Measurements from ENCODE around the gene NDUFA12.

NDUFA12 gene

GRCh38 chr12:94980577-94980976, 22.9 kb downstream of the NDUFA12 start:
- no peak for DNase-seq (ENCODE audit: low read depth, low spot score)

GRCh38 chr12:94979941-94980340, 23.6 kb downstream of the NDUFA12 start:
- DNase-seq (ENCODE audit: low read depth, low spot score): no peak

- no peak for DNase-seq (ENCODE audit: low read depth, low spot score)
Measured at GRCh38 chr12:94977766-94978468, 25.6 kb downstream of the NDUFA12 start.

GRCh38 chr12:94973221-94973620, 30.3 kb downstream of the NDUFA12 start:
- DNase-seq (ENCODE audit: low read depth, low spot score): no peak

GRCh38 chr12:94972795-94973194, 30.7 kb downstream of the NDUFA12 start:
- DNase-seq (ENCODE audit: low read depth, low spot score): no peak

- DNase-seq (ENCODE audit: low read depth, low spot score): no peak
Measured at GRCh38 chr12:94971923-94972322, 31.6 kb downstream of the NDUFA12 start.

GRCh38 chr12:94970560-94970959, 32.9 kb downstream of the NDUFA12 start:
- DNase-seq (ENCODE audit: low read depth, low spot score): no peak

- no peak for DNase-seq (ENCODE audit: low read depth, low spot score)
Measured at GRCh38 chr12:94969424-94969823, 34.1 kb downstream of the NDUFA12 start.

- no peak for DNase-seq (ENCODE audit: low read depth, low spot score)
Measured at GRCh38 chr12:94965982-94966630, 37.4 kb downstream of the NDUFA12 start.

GRCh38 chr12:94963649-94964048, 39.8 kb downstream of the NDUFA12 start:
- no peak for DNase-seq (ENCODE audit: low read depth, low spot score)

GRCh38 chr12:94962670-94963069, 40.8 kb downstream of the NDUFA12 start:
- DNase-seq (ENCODE audit: low read depth, low spot score): no peak

GRCh38 chr12:94961911-94962310, 41.6 kb downstream of the NDUFA12 start:
- DNase-seq (ENCODE audit: low read depth, low spot score): no peak

- no peak for DNase-seq (ENCODE audit: low read depth, low spot score)
Measured at GRCh38 chr12:94961256-94961824, 42.2 kb downstream of the NDUFA12 start.

- DNase-seq (ENCODE audit: low read depth, low spot score): no peak
Measured at GRCh38 chr12:94957006-94957405, 46.5 kb downstream of the NDUFA12 start.

- no peak for DNase-seq (ENCODE audit: low read depth, low spot score)
Measured at GRCh38 chr12:94954948-94955592, 48.4 kb downstream of the NDUFA12 start.

GRCh38 chr12:94954029-94954685, 49.3 kb downstream of the NDUFA12 start:
- no peak for DNase-seq (ENCODE audit: low read depth, low spot score)

- DNase-seq (ENCODE audit: low read depth, low spot score): no peak
Measured at GRCh38 chr12:94952325-94952724, 51.2 kb downstream of the NDUFA12 start.

- DNase-seq (ENCODE audit: low read depth, low spot score): no peak
Measured at GRCh38 chr12:94951071-94951934, 52.2 kb downstream of the NDUFA12 start.

GRCh38 chr12:94948232-94948810, 55.2 kb downstream of the NDUFA12 start:
- DNase-seq (ENCODE audit: low read depth, low spot score): no peak

GRCh38 chr12:94942663-94943062, 60.8 kb downstream of the NDUFA12 start:
- no peak for DNase-seq (ENCODE audit: low read depth, low spot score)

GRCh38 chr12:94941440-94941862, 62.0 kb downstream of the NDUFA12 start:
- DNase-seq (ENCODE audit: low read depth, low spot score): no peak

All from iPS DF 19.7 (cell line).